LHCN-M2 (cell line): ENCODE data around the gene COPS6. TPM values are rescaled to one million over a fixed set of nuclear protein-coding genes. Genes with fewer than 3 reads are reported as not detected.

Source experiments
- DNase-seq: peaks from one replicate; pipeline ENCODE4 v3.0.0-alpha.2; 2012; ENCODE audit warnings: low read depth
- total RNA-seq: library from RNA; depleted of rRNA; stranded (reverse); fragments of >200 nt; gene quantifications from 2 replicates; pipeline ENCODE4 v1.2.3, GENCODE V29; 2014

The COPS6 gene
- total RNA-seq, 1 experiment from 2014 or later, result 100 TPM

DNA sequence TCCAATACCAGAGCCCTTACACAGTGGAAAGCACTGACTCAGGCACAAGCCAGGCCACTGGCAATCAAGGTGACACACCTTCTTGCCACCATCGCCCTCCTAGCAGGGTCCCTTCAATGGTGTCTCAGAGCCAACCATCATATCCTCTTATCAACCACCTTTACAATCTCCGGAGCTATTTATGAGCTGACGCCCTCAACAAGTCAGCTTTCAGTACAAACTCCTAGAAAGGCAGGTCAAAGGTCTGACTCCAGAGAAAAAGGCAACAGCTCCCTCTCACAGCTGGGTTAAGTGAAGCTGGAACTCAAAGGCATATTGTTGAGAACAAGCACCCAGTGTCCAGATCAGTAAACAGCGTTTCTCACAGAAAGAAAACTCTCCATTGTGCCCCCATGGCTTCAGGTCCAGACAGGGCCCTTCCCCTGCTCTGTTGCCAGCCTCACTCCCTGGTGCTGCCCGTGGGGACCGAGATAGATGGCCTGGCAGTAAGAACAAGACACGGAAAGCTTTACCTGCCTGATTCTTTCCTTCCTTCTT, 9.7 kb upstream of the COPS6 start:
- DNase-seq, result no peak

DNA sequence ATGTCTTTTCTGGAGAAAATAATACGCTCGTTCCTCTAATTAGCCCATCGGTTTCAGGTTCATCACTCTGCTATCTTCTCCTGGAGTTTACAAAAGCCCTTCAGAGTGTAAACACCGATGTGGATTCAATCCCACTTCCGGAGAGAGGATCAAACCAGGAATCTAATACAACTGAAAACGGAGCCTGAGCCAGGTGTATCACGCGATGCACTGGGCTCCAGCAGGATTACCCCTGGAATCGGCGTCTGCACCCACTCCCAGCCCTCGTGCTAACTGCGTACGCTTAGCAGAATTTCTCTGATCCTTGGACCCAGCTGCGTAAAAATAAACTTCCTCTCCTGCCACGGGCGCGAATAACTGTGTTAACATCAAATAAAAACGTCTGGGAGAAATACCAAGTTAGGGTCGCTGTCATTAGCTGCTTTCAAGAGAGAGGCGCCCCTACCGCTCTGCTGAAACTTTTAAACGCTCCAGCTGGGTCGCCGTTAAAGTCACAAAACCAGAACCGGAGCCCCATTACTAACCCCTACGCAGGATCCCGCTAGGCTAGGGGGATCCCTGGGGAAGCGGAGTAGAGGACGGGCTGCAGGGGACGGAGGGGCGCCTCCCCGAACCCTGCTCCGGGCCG, 7.7 kb upstream of the COPS6 start:
- peak; percentile 27 for DNase-seq

DNA sequence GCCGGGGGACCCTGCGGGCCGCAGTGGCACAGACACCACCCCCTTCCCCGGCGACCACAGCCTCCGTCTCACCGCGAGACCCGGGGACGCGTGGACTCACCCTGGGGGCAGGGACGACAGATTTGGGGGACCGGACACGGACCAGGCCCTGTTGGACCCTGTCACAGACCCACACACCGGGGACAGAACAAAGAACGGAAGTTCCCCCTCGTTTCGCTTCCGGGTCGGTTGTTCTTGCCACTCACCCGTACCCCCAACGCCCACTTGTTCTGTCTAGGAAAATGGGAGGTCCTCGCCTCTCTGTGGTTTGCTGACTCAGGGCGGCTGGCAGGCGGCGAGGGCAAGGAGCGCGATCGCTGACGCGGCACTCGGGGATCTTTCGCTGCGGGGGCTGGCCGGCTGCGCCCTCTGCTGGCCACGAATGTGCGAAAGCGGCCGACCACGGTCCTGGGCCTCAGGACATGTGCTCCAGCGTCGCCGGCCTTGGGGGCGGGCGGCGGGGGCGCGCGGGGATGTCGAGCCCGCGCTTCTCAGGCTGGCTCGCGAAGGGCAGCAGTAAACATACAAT, 7.2 kb upstream of the COPS6 start, which contains the start of gene ZNF3:
TSS of gene ZNF3 (minus strand) at position 189 of the 568 bp plus-strand sequence. CDS start 4,366 bp downstream, outside the sequence.
- peak; percentile 100 for DNase-seq

DNA sequence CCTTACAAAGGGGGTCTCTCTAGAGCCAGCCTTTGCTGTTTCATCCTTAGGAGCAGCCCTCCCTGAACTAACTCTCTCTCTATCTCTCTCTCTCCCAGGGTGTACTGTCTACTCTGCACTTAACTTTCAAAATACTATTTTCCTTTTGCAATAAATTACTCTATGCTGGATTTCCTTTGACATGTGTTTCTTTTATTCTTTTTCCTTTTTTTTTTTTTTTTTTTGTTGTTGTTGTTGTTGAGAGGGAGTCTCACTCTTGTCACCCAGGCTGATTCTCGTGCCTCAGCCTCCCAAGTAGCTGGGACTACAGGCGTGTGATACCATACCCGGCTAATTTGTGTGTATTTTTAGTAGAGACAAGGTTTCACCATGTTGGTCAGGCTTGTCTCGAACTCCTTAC, 5.8 kb upstream of the COPS6 start:
- DNase-seq, result no peak

DNA sequence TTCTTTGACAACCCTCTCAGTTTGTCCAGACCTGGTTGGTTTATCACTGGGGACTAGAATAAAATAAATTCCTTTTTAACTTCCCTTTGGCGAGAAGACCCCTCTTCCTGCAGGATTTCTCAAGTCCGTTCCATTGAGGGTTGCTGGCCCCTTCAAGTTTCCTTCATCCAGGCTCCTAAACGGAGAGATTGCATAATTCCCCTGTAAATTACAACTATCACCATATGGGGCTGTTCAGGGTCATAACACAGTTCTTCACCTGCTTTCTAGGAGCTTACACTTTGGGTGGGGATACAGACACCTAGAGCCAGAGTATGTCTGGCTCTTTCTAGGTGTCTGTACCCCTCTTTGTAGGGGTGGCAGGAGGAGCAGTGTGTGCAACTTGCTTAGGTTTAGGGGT, 3.3 kb upstream of the COPS6 start:
- DNase-seq, result no peak

DNA sequence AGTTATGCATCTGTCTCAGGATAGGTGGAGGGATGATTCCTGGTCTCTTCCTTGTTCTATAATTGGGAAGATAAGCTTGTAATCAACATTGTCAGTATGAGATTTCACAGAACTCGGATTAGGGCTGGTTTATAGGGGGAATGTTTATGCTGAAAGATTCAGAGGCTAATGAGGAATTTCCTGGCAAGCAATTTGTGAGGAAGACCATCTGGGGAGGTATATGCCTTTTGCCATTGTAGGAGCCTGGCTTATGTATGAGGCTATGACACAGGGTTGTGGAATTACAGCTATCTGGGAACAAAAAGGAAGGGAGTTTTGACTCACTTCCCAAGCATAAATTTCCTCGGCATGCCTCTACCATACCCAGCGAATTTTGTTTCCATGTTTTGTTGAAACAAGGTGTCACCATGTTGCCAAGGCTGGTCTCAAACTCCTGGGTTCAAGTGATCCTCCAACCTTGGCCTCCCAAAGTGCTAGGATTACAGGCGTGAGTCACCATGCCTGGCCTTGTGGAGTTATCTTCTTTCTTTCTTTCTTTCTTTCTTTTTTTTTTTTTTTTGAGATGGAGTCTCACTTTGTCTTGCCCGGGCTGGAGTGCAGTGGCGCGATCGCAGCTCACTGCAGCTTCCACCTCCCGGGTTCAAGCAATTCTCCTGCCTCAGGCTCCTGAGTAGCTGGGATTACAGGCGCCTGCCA, 1.6 kb upstream of the COPS6 start:
- DNase-seq, result peak; percentile 90

DNA sequence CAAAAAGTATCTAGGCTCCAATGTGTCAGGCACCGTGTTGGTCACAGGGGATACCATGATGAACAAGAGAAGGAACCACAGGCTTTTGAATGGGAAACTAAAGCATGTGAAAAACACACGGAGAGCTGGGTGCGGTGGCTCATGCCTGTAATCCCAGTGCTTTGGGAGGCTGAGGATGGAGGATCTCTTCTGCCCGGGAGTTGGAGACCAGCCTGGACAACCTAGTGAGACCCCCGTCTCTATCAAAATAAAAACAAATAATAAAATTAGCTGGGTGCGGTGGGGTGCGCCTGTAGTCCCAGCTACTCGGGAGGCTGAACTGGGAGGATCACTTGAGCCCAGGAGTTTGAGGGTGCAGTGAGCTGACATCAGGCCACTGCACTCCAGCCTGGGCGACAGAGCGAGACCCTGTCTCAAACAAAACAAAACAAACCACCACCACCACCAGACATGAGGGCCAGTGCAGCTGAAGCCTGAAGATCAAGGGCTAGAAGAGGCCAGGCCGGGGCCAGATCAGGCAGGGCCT, 611 bp upstream of the COPS6 start:
- DNase-seq, result no peak

DNA sequence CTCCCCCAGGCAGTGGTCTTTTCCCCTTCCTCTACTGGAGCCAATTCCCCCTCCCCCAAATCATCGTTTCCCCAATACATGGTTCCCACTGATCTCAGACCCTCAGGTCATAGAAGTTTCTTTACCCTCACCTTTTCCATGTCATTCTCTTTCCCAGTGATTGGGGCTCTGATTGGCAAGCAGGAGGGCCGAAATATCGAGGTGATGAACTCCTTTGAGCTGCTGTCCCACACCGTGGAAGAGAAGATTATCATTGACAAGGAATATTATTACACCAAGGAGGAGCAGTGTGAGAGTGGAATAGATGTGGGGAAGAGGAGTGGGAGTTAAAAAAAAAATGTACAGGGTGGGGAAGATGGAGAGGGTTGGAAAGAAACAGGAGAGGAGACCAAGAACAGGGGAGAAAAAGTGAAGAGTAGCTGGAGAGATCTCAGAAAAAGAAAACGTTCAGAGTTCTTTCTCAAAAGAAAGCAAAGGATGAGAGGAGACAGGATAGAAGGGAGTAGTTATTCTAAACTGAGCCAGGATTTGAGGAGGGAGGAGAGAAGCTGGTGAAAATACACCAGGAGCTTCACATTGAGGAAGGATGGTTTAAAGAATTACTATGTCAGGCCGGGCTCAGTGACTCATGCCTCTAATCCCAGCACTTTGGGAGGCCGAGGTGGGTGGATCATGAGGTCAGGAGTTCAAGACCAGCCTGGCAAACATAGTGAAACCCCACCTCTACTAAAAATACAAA, 858 bp downstream of the COPS6 start:
- DNase-seq, result peak; percentile 65

DNA sequence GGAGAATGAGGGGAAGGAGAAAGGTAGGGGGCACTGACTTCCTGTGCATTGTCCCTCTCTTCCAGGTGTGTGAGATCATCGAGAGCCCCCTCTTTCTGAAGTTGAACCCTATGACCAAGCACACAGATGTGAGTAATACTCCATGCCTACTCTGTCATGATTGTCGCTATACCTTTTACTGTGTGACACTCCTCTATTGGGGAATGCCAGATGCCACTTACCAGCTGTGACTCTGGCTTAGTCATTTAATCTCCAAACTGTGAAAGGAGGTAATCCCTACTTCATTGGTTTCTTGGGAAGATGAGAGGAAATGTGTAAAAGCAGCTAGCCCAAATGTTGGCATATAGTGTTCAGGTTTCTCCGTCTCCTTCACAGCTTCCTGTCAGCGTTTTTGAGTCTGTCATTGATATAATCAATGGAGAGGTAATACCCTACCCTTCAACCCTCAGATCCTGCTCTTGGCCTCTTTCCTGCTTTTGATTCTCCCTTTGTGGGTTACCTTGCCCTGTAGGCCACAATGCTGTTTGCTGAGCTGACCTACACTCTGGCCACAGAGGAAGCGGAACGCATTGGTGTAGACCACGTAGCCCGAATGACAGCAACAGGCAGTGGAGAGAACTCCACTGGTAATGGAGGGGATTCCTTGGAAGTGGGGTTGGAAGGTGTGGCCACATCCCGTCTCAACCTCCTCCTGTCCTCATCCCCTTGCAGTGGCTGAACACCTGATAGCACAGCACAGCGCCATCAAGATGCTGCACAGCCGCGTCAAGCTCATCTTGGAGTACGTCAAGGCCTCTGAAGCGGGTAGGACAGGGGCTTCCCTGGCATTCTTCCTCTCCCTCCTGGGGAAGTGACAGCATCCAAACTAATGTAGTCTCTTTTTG, 2.0 kb downstream of the COPS6 start:
- DNase-seq, result no peak

DNA sequence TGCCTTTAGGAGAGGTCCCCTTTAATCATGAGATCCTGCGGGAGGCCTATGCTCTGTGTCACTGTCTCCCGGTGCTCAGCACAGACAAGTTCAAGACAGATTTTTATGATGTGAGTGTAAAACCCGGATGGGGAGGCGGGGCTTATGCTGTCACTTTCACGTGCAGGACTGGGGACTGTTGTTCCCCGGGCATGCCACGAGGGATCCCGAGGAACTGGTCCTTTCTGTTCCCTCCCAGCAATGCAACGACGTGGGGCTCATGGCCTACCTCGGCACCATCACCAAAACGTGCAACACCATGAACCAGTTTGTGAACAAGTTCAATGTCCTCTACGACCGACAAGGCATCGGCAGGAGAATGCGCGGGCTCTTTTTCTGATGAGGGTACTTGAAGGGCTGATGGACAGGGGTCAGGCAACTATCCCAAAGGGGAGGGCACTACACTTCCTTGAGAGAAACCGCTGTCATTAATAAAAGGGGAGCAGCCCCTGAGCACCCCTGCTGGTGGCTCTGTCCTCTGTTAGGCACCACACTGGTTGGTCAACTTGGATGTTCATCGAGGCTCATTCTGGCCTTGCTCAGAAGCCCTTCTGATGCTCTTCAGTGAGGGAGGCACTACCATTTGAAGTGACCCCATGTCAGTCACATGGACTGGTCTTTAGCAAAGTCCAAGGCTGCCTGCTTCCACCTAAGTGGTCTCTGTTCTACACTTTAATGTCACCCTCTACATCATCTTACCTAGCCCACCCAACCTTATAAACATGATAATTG, 2.8 kb downstream of the COPS6 start:
- DNase-seq, result peak; percentile 36

DNA sequence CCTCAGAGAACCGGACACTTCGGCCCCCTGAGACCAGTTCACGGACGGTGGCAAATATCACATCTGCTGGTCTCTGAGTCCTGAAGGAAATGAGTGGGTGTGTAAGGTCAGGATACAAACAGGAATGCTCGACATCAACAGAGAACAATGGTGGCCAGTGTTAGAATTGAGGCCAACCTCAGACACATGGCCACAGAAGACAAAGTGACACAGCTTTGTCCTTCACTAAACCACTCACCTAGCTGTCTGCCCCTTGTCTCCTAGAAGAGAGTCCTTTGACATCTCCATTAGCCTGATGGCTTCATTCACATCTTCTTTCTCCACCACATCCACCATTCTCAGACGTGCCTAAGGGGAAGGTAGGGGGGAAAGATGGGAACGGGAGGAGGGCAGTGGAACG, 4.3 kb downstream of the COPS6 start:
- DNase-seq, result no peak

DNA sequence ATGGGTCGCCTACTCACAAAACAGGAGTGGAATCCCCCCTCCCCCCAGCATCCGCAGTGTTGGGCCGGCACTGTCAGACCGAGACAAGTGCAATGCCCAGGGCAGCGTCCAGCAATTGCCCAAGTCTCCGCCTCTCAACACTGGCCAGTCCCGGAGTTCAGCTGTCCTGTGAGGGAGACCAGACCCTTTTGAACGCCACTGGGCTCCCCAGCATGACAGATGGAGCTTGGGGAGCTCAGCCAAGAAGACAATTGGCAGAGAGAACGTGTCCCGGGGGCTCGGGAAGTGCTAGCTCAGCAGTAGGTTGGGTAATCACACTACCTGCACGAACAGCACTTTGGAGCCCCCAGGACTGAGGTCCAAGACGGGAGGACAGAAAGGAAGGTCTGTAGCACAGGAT, 4.7 kb downstream of the COPS6 start:
- no peak for DNase-seq

DNA sequence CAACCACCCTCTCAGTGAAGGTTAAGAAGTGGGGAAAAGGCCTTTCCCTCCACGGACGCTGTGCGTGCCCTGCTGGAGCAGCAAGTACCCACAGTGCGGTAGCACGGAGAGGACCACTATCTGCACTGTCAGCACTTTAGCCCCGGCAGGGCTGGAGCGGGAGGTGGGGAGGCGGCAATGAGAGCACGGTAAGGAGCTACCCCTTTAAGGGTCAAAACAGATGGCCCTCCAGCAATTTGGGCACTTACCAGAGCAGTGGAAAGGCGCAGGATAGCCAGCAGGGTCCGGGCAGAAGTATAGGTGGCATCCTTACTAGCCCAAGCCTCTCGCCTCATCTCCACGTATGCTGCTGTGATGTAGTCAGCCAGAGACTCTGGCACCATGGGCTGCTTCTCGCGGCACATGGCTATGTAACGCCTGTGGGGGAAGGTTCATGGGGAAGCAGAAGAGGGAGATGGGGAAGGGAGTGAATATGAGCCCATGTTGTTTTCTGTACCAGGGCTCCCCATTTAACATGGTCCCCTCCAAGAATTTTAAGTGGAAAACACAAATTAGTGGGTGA, 5.2 kb downstream of the COPS6 start:
- no peak for DNase-seq

DNA sequence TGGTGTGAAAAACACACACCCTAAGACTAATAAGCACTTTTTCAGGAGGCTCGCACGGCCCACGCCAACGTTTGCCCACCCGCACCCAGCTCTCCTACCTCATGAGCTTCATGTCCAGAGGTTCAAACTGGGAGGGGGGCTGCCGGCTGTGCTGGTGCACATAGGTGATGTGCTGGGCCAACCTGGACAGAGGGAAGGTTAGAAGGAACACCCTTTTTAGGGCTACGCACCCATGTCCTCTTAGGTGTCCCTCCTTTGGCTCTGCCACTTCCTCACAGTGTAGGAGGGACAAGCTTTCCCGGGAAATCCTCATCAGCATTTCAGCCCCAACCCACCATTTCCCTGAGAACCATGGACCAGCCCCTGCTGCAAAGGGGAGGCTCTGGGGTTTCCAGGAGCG, 6.5 kb downstream of the COPS6 start:
- no peak for DNase-seq

DNA sequence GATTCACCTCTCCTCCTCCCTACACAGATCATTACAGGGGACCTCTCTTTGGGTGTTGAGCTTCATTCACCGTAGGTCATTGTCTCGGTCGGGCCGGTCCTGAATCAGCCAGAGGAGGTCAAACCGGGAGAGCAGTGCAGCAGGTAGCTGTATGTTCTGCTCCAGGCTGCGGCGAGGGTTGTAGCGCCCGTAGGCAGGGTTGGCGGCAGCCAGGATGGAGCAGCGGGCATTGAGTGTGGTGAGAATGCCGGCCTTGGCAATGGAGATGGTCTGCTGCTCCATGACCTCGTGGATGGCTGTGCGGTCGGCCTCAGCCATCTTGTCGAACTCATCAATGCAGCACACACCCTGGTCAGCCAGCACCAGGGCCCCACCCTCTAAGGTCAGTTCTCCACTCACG, 6.9 kb downstream of the COPS6 start:
- no peak for DNase-seq

DNA sequence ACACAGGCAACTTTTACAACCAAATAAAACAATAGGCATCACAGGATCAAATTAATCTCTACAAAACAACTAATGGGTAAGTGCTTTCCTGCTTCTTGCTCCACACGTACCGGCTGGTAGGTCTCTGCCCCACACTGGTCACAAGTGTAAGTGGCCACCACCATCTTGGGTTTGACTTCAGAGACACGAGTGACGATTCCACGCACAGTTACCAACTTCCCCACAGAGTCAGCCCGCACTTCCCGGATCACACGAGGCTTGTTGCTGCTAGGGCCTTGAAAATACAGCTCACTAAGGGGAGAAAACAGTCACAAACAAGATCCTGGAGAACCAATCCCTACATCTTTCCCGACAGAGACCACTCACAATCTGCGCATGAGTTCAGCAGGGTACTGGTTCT, 10.1 kb downstream of the COPS6 start:
- DNase-seq, result no peak

DNA sequence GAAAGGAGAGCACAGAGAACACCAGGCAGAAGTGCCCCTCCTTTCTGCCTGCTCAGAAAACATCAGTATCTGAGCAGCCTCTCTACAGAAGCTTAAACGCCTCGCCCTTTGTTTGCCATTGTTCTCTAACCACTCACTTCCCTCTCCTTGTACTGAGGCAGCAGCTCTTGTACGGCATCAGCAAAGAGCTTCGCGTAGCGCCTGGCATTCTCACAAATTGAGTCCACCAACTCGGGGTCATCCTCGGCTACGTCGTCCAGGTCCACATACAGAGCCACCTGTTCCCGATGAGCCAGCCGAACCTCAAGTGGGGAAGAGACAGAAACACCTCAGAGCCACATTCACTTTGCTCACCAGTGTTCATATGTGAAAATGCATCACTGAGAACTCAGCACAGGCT, 10.7 kb downstream of the COPS6 start:
- no peak for DNase-seq

DNA sequence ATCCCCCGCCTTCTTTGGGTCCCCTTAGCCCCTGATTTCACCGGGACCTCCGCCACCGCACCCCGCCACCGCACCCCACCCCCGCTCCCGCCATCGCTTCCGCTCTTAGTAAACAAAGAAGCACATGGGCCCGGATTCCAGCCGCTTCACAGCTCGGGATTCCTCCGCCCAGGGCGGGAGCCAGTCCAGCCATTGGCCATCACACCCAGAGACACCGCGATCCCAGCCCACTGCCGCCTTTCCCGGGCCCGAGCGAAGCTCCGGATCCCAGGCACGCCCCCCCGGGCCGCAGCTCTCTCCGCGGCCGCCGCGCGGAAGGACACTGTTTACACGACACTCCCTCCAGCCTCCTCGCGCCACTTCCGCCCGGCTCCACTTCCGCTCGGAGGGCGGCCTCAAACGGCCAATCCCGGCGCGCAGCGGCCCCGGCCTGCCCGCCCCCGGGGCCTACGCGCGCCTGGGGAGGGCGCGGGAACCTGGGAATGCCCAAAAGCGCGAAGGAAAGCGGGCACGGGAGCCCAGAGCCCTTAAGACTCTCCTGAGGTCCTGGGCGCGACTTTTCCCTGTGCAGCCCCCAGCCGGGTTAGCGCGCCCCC, 11.7 kb downstream of the COPS6 start:
- DNase-seq, result peak; percentile 98
